Panc1 (cell line): ENCODE measurements around the gene FBXL2. TPM values are rescaled to one million over a fixed set of nuclear protein-coding genes. Genes with fewer than 3 reads are reported as not detected.
A peak's percentile ranks its signal among the peaks of the same experiment; 100 is the strongest.
"Not testable (repeated sequence)": the region's sequence is repeated elsewhere in the genome, so short reads cannot be mapped to it uniquely, and the experiment has no call there.

Source experiments
- ATAC-seq: fragments of 200-7000 bp; cut with Tn5 transposase; 2 replicates; pipeline ENCODE4 v1.9.1; 2020; ENCODE audit warnings: mild to moderate bottlenecking, moderate library complexity
- BruUV-seq: library from RNA; stranded (reverse); fragments of 400-500 nt; replicated peaks from 2 replicates; lab custom pipeline; 2021; lab: Mats Ljungman, UMichigan
- CTCF ChIA-PET: fragments of 300-600 bp; sonication (Branson Sonifier 250); formaldehyde crosslinking; loops from one replicate; lab custom pipeline; 2022; ENCODE audit warnings: antibody characterized with exemption; lab: Charles Lee
- POLR2A ChIA-PET: fragments of 300-600 bp; sonication (Branson Sonifier 250); formaldehyde crosslinking; loops from one replicate; lab custom pipeline; 2022; ENCODE audit warnings: antibody characterized with exemption; lab: Charles Lee
- DNase-seq: peaks from one replicate; pipeline ENCODE4 v3.0.0-alpha.2; 2010; ENCODE audit warnings: low read depth, low spot score
- H3K27ac ChIP-seq: 2 replicates; pipeline ENCODE4 v1.5.1; 2011; ENCODE audit warnings: mild to moderate bottlenecking, low read length, inconsistent platforms
- H3K27me3 ChIP-seq: fragments of 200-500 bp; sonication (Bioruptor generic); 2 replicates; pipeline ENCODE4 v1.6.0; 2014; ENCODE audit warnings: low read length, inconsistent platforms; ENCODE audit not compliant: control insufficient read depth, insufficient read depth
- H3K36me3 ChIP-seq: fragments of 200-500 bp; sonication (Bioruptor generic); 2 replicates; pipeline ENCODE4 v1.5.1; 2014; ENCODE audit warnings: inconsistent platforms, mild to moderate bottlenecking, low read length, moderate library complexity; ENCODE audit not compliant: control insufficient read depth, insufficient read depth
- H3K4me1 ChIP-seq: 2 replicates; pipeline ENCODE4 v1.5.1; 2011; ENCODE audit warnings: inconsistent platforms, mild to moderate bottlenecking, low read length, moderate library complexity; ENCODE audit not compliant: control insufficient read depth, insufficient read depth
- H3K4me3 ChIP-seq, 2 experiments: 2 replicates each; pipeline ENCODE4 v1.5.1; 2011 to 2012; ENCODE audit warnings: low read depth in 2 of 2, low read length in 2 of 2, mild to moderate bottlenecking in 2 of 2, inconsistent platforms in 1 of 2, moderate library complexity in 1 of 2
- H3K9me3 ChIP-seq: fragments of 200-500 bp; sonication (Bioruptor generic); 2 replicates; pipeline ENCODE4 v1.5.1; 2014; ENCODE audit warnings: low read depth, mild to moderate bottlenecking, inconsistent platforms, low read length, moderate library complexity; ENCODE audit not compliant: control insufficient read depth, insufficient read depth
- POLR2AphosphoS5 ChIP-seq: IDR thresholded peaks from 2 replicates; pipeline ENCODE4 v1.6.1; 2012; ENCODE audit warnings: mild to moderate bottlenecking, low read depth, low read length, moderate library complexity
- SIN3A ChIP-seq: IDR thresholded peaks from 2 replicates; pipeline ENCODE4 v1.6.1; 2012; ENCODE audit warnings: low read depth, mild to moderate bottlenecking, low read length, moderate library complexity, borderline replicate concordance; ENCODE audit not compliant: insufficient read depth
- TCF7L2 ChIP-seq: IDR thresholded peaks from 2 replicates; pipeline ENCODE4 v1.6.1; 2011; ENCODE audit warnings: mild to moderate bottlenecking, low read depth, low read length, inconsistent platforms
- in situ Hi-C: cut with HindIII; loops from 2 replicates; pipeline ENCODE4 v1.10.0; 2016; ENCODE audit warnings: low sequenced_read_pairs, low pct_unique_long_range_greater_than_20kb
- intact Hi-C: fragments of 100-400 bp; cut with micrococcal nuclease; formaldehyde crosslinking; loops from one replicate; pipeline ENCODE4 v1.10.0; 2022; ENCODE audit not compliant: unreplicated experiment
- total RNA-seq: library from RNA; stranded (reverse); gene quantifications from one replicate; pipeline ENCODE4 v1.2.1, GENCODE V29; 2021; ENCODE audit not compliant: unreplicated experiment
- TF ChIP-seq, protein P1 (sequence below): fragments of 450-650 bp; IDR thresholded peaks from 2 replicates; pipeline ENCODE4 v1.5.1; 2017; ENCODE audit warnings: mild to moderate bottlenecking
- TF ChIP-seq, protein P2 (sequence below), 2 experiments: IDR thresholded peaks; 2 replicates each; pipeline ENCODE4 v1.6.1; 2011 to 2012; ENCODE audit warnings: low read depth in 2 of 2, control low read depth in 1 of 2, low read length in 1 of 2, mild to moderate bottlenecking in 1 of 2, moderate library complexity in 1 of 2; ENCODE audit not compliant: insufficient read depth in 1 of 2

Gene FBXL2
- total RNA-seq, 1 experiment from 2014 or later = 12.3 TPM

- H3K4me3 ChIP-seq = no peak overlapping the region
- POLR2A ChIA-PET = no interaction called here
- DNase-seq (no peak), ATAC-seq (no peak)
- CTCF ChIA-PET = no interaction called here
- no peaks in the 10 kb centered on the region for H3K4me1 ChIP-seq
- no peaks in the 10 kb centered on the region for H3K36me3 ChIP-seq
- no TSS peak for BruUV-seq
- no peaks in the 10 kb centered on the region for H3K27me3 ChIP-seq
- in situ Hi-C loops = no loop called here
- TF ChIP-seq, protein P1, sequence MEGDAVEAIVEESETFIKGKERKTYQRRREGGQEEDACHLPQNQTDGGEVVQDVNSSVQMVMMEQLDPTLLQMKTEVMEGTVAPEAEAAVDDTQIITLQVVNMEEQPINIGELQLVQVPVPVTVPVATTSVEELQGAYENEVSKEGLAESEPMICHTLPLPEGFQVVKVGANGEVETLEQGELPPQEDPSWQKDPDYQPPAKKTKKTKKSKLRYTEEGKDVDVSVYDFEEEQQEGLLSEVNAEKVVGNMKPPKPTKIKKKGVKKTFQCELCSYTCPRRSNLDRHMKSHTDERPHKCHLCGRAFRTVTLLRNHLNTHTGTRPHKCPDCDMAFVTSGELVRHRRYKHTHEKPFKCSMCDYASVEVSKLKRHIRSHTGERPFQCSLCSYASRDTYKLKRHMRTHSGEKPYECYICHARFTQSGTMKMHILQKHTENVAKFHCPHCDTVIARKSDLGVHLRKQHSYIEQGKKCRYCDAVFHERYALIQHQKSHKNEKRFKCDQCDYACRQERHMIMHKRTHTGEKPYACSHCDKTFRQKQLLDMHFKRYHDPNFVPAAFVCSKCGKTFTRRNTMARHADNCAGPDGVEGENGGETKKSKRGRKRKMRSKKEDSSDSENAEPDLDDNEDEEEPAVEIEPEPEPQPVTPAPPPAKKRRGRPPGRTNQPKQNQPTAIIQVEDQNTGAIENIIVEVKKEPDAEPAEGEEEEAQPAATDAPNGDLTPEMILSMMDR = no peak
- TF ChIP-seq, protein P2, sequence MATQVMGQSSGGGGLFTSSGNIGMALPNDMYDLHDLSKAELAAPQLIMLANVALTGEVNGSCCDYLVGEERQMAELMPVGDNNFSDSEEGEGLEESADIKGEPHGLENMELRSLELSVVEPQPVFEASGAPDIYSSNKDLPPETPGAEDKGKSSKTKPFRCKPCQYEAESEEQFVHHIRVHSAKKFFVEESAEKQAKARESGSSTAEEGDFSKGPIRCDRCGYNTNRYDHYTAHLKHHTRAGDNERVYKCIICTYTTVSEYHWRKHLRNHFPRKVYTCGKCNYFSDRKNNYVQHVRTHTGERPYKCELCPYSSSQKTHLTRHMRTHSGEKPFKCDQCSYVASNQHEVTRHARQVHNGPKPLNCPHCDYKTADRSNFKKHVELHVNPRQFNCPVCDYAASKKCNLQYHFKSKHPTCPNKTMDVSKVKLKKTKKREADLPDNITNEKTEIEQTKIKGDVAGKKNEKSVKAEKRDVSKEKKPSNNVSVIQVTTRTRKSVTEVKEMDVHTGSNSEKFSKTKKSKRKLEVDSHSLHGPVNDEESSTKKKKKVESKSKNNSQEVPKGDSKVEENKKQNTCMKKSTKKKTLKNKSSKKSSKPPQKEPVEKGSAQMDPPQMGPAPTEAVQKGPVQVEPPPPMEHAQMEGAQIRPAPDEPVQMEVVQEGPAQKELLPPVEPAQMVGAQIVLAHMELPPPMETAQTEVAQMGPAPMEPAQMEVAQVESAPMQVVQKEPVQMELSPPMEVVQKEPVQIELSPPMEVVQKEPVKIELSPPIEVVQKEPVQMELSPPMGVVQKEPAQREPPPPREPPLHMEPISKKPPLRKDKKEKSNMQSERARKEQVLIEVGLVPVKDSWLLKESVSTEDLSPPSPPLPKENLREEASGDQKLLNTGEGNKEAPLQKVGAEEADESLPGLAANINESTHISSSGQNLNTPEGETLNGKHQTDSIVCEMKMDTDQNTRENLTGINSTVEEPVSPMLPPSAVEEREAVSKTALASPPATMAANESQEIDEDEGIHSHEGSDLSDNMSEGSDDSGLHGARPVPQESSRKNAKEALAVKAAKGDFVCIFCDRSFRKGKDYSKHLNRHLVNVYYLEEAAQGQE (IDR thresholded peaks at IDR 0.05; ENCODE audit: insufficient read depth in 1 of 2, low read depth in 2 of 2, low read length in 1 of 2) = no peak
- TF ChIP-seq SIN3A = no peak
- intact Hi-C loops = no loop called here
- peaks cover 12% of the 10 kb centered on the region; the same call in 1 of the 2 replicates for H3K9me3 ChIP-seq
- H3K27ac ChIP-seq = no peak overlapping the region
Measured at GRCh38 chr3:33331414-33331813, 54.2 kb downstream of the FBXL2 start.

DNA sequence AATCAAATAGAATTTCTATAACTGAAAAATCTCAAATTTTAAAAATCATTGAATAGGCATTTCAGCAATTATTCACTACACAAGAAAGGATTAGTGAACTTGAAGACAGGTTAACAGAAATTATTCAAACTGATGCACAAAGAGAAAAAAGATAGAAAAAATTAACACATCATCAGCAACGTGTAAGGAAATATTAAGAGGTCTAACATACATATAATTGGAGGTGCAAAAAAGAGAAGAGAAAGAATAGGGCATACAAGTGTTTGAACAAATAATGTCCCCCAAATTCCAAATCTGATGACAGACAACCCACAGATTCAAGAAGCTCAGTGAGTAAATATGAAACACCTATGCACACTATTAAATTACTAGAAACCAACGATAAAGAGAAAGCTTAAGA, 57.1 kb downstream of the FBXL2 start:
- no peaks in the 10 kb centered on the region for H3K36me3 ChIP-seq
- ChIA-PET POLR2A (interaction anchor here (0.5 kb wide), 1 partner anchor 106 kb away, joined by 3 read pairs; the partner anchor contains the start of gene UBP1), CTCF (no interaction called here)
- intact Hi-C loops = no loop called here
- H3K27ac ChIP-seq = no peak overlapping the region
- TF ChIP-seq, protein P1 = no peak
- TF ChIP-seq SIN3A (no peak), POLR2AphosphoS5 (no peak), TCF7L2 (no peak)
- TF ChIP-seq, protein P2 (IDR thresholded peaks at IDR 0.05; ENCODE audit: insufficient read depth in 1 of 2, low read depth in 2 of 2, low read length in 1 of 2) = no peak
- BruUV-seq = no TSS peak
- ATAC-seq (no peak), DNase-seq (no peak)
- no peaks in the 10 kb centered on the region for H3K4me1 ChIP-seq
- no peak overlapping the region for H3K4me3 ChIP-seq
- in situ Hi-C loops = no loop called here
- no peaks in the 10 kb centered on the region for H3K27me3 ChIP-seq
- H3K9me3 ChIP-seq = peaks cover 12% of the 10 kb centered on the region; the same call in 1 of the 2 replicates

GRCh38 chr3:33338936-33339465, 61.8 kb downstream of the FBXL2 start:
- intact Hi-C loops, POLR2A ChIA-PET, H3K4me1 ChIP-seq, CTCF ChIA-PET, DNase-seq, H3K4me3 ChIP-seq, in situ Hi-C loops, H3K9me3 ChIP-seq, H3K36me3 ChIP-seq, H3K27me3 ChIP-seq, H3K27ac ChIP-seq, ATAC-seq: not testable (repeated sequence)
- TSS peak; percentile 30 for BruUV-seq
